Mammary epithelial cell (primary cell): ENCODE data around the gene S1PR1.

Source experiments
- CTCF ChIP-seq, 2 donors: IDR thresholded peaks in 1 of 2; conservative IDR thresholded peaks in 1 of 2; 2 replicates each; pipeline ENCODE4 v1.5.1; 2011 to 2012; ENCODE audit warnings: inconsistent platforms in 2 of 2, low read length in 2 of 2, mild to moderate bottlenecking in 2 of 2, control low read depth in 1 of 2, low read depth in 1 of 2; ENCODE audit not compliant: insufficient read depth in 1 of 2; ENCODE audit errors: extremely low read depth in 1 of 2
- EZH2 ChIP-seq: IDR thresholded peaks from 2 replicates; pipeline ENCODE4 v1.6.1; 2012; ENCODE audit warnings: low read length, inconsistent platforms, borderline replicate concordance

- TF ChIP-seq CTCF (conservative IDR thresholded peaks at IDR 0.05 in 1 of 2, IDR thresholded peaks at IDR 0.05 in 1 of 2; ENCODE audit: extremely low read depth in 1 of 2, insufficient read depth in 1 of 2, low read depth in 1 of 2, low read length in 2 of 2) (no peak), EZH2 (no peak)
Observed at GRCh38 chr1:101243751-101244150, 6.9 kb downstream of the S1PR1 start.
